HS-27A (cell line): ENCODE measurements around the gene MED7.
A peak's percentile ranks its signal among the peaks of the same experiment; 100 is the strongest.
"Not testable (repeated sequence)": the region's sequence is repeated elsewhere in the genome, so short reads cannot be mapped to it uniquely, and the experiment has no call there.

Source experiments
- DNase-seq: peaks from one replicate; pipeline ENCODE4 v3.0.0-alpha.2; 2012; ENCODE audit warnings: low read depth, missing footprints

Gene MED7

GRCh38 chr5:157142317-157143126, at the start of gene MED7:
MED7 (minus strand) TSS chr5:157142865; CDS start chr5:157139431, 3,434 bp downstream.
- DNase-seq, result peak; percentile 84

- no peak for DNase-seq
These were observed 46.6 kb upstream of the MED7 start for GRCh38 chr5:157189223-157189622.

- no peak for DNase-seq
These were observed 45.6 kb upstream of the MED7 start for GRCh38 chr5:157188270-157188669.

GRCh38 chr5:157187046-157187754, 44.5 kb upstream of the MED7 start:
- no peak for DNase-seq

- DNase-seq, result no peak
These were observed 43.8 kb upstream of the MED7 start for GRCh38 chr5:157186309-157187045.

- not testable (repeated sequence) for DNase-seq
These were observed 42.5 kb upstream of the MED7 start for GRCh38 chr5:157185122-157185521.

- no peak for DNase-seq
These were observed 41.5 kb upstream of the MED7 start for GRCh38 chr5:157184117-157184670.

GRCh38 chr5:157182143-157182757, 39.6 kb upstream of the MED7 start:
- no peak for DNase-seq

GRCh38 chr5:157180374-157181264, 38.0 kb upstream of the MED7 start, which contains the start of gene ITK:
ITK (plus strand) TSS chr5:157180840; CDS start chr5:157180978, 138 bp downstream.
- DNase-seq, result no peak

GRCh38 chr5:157178966-157179365, 36.3 kb upstream of the MED7 start:
- DNase-seq, result no peak

- no peak for DNase-seq
These were observed 35.3 kb upstream of the MED7 start for GRCh38 chr5:157177953-157178352.

- no peak for DNase-seq
These were observed 32.5 kb upstream of the MED7 start for GRCh38 chr5:157175071-157175612.

- no peak for DNase-seq
These were observed 29.7 kb upstream of the MED7 start for GRCh38 chr5:157172403-157172802.

GRCh38 chr5:157168286-157168685, 25.6 kb upstream of the MED7 start:
- no peak for DNase-seq

- DNase-seq, result no peak
These were observed 24.6 kb upstream of the MED7 start for GRCh38 chr5:157167214-157167621.

GRCh38 chr5:157166214-157167213, 23.8 kb upstream of the MED7 start, which contains the start of gene GARIN3:
GARIN3 (minus strand) TSS chr5:157166264; CDS start chr5:157166168, 96 bp downstream.
- DNase-seq, result no peak

- no peak for DNase-seq
These were observed 23.0 kb upstream of the MED7 start for GRCh38 chr5:157165668-157166067.

- DNase-seq, result no peak
These were observed 22.6 kb upstream of the MED7 start for GRCh38 chr5:157165261-157165660.

- no peak for DNase-seq
These were observed 21.9 kb upstream of the MED7 start for GRCh38 chr5:157164521-157164920.
